Mammary epithelial cell (primary cell): ENCODE measurements around the gene FAM78A.

Experiments used
- CTCF ChIP-seq, 2 donors: IDR thresholded peaks in 1 of 2; conservative IDR thresholded peaks in 1 of 2; 2 replicates each; pipeline ENCODE4 v1.5.1; 2011 to 2012; ENCODE audit warnings: inconsistent platforms in 2 of 2, low read length in 2 of 2, mild to moderate bottlenecking in 2 of 2, control low read depth in 1 of 2, low read depth in 1 of 2; ENCODE audit not compliant: insufficient read depth in 1 of 2; ENCODE audit errors: extremely low read depth in 1 of 2
- EZH2 ChIP-seq: IDR thresholded peaks from 2 replicates; pipeline ENCODE4 v1.6.1; 2012; ENCODE audit warnings: low read length, inconsistent platforms, borderline replicate concordance

GRCh38 chr9:131302244-131303075 lies 26.1 kb upstream of the FAM78A start:
- TF ChIP-seq CTCF (conservative IDR thresholded peaks at IDR 0.05 in 1 of 2, IDR thresholded peaks at IDR 0.05 in 1 of 2; ENCODE audit: extremely low read depth in 1 of 2, insufficient read depth in 1 of 2, low read depth in 1 of 2, low read length in 2 of 2): no peak
- TF ChIP-seq EZH2: no peak
